H1 (cell line): ENCODE results near the gene MCM6. TPM values are rescaled to one million over a fixed set of nuclear protein-coding genes. Genes with fewer than 3 reads are reported as not detected.

ENCODE experiments used
- SIX5 ChIP-seq: IDR thresholded peaks from 2 replicates; pipeline ENCODE4 v1.6.1; 2011; ENCODE audit warnings: mild to moderate bottlenecking, low read depth, low read length
- polyA plus RNA-seq, 7 experiments: library from polyadenylated mRNA; depleted of rRNA in 3 of 7; stranded (reverse) in 5 of 7; unstranded in 2 of 7; fragments of >200 nt in 5 of 7; fragments of 200-250 nt in 2 of 7; gene quantifications; 1 replicate in 5 of 7; 2 replicates in 1 of 7; 4 replicates in 1 of 7; pipeline versions ENCODE4 v1.2.1 to v1.2.3, GENCODE V29; 2011 to 2013; ENCODE audit warnings: missing spikeins in 2 of 7, mixed read lengths in 2 of 7
- total RNA-seq: library from RNA; stranded (reverse); fragmentation: NEBNext Ultra II Directional; extraction: Animal tissue kit (Norgen Biotek cat#: 25700); gene quantifications from 2 replicates; pipeline ENCODE4 v1.2.1, GENCODE V29; 2021
- TF ChIP-seq, protein P1 (sequence below): fragments of 300-600 bp; sonication (generic); IDR thresholded peaks from 2 replicates; pipeline ENCODE4 v1.7.1; 2012; ENCODE audit warnings: low read length, moderate library complexity, mild to moderate bottlenecking, inconsistent platforms; ENCODE audit not compliant: insufficient replicate concordance

The MCM6 gene
- total and polyA plus RNA-seq, 2 of the 8 experiments (the other 6 are each of a cell fraction or from before 2014, with no cell fraction given), result 60.2 to 134 TPM

DNA sequence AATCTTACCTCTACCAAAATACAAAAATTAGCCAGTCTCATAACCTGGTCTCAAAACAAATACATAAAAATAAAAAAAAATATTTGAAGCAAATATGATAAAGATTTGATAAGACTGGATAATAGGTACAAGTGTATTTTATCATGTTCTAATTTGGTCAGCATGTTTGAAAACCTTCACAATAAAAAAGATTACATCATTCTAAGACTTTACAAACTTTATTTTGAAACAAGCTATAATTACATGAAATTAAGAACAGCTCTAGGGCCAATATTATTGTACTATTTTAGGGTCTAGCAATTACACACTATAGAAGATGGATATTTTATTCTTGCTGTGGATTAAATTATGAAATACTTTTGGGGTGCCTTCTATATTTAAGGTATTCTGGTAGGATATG is 29.4 kb upstream of the MCM6 start (continued):
- no peak for TF ChIP-seq SIX5
- TF ChIP-seq, protein P1, sequence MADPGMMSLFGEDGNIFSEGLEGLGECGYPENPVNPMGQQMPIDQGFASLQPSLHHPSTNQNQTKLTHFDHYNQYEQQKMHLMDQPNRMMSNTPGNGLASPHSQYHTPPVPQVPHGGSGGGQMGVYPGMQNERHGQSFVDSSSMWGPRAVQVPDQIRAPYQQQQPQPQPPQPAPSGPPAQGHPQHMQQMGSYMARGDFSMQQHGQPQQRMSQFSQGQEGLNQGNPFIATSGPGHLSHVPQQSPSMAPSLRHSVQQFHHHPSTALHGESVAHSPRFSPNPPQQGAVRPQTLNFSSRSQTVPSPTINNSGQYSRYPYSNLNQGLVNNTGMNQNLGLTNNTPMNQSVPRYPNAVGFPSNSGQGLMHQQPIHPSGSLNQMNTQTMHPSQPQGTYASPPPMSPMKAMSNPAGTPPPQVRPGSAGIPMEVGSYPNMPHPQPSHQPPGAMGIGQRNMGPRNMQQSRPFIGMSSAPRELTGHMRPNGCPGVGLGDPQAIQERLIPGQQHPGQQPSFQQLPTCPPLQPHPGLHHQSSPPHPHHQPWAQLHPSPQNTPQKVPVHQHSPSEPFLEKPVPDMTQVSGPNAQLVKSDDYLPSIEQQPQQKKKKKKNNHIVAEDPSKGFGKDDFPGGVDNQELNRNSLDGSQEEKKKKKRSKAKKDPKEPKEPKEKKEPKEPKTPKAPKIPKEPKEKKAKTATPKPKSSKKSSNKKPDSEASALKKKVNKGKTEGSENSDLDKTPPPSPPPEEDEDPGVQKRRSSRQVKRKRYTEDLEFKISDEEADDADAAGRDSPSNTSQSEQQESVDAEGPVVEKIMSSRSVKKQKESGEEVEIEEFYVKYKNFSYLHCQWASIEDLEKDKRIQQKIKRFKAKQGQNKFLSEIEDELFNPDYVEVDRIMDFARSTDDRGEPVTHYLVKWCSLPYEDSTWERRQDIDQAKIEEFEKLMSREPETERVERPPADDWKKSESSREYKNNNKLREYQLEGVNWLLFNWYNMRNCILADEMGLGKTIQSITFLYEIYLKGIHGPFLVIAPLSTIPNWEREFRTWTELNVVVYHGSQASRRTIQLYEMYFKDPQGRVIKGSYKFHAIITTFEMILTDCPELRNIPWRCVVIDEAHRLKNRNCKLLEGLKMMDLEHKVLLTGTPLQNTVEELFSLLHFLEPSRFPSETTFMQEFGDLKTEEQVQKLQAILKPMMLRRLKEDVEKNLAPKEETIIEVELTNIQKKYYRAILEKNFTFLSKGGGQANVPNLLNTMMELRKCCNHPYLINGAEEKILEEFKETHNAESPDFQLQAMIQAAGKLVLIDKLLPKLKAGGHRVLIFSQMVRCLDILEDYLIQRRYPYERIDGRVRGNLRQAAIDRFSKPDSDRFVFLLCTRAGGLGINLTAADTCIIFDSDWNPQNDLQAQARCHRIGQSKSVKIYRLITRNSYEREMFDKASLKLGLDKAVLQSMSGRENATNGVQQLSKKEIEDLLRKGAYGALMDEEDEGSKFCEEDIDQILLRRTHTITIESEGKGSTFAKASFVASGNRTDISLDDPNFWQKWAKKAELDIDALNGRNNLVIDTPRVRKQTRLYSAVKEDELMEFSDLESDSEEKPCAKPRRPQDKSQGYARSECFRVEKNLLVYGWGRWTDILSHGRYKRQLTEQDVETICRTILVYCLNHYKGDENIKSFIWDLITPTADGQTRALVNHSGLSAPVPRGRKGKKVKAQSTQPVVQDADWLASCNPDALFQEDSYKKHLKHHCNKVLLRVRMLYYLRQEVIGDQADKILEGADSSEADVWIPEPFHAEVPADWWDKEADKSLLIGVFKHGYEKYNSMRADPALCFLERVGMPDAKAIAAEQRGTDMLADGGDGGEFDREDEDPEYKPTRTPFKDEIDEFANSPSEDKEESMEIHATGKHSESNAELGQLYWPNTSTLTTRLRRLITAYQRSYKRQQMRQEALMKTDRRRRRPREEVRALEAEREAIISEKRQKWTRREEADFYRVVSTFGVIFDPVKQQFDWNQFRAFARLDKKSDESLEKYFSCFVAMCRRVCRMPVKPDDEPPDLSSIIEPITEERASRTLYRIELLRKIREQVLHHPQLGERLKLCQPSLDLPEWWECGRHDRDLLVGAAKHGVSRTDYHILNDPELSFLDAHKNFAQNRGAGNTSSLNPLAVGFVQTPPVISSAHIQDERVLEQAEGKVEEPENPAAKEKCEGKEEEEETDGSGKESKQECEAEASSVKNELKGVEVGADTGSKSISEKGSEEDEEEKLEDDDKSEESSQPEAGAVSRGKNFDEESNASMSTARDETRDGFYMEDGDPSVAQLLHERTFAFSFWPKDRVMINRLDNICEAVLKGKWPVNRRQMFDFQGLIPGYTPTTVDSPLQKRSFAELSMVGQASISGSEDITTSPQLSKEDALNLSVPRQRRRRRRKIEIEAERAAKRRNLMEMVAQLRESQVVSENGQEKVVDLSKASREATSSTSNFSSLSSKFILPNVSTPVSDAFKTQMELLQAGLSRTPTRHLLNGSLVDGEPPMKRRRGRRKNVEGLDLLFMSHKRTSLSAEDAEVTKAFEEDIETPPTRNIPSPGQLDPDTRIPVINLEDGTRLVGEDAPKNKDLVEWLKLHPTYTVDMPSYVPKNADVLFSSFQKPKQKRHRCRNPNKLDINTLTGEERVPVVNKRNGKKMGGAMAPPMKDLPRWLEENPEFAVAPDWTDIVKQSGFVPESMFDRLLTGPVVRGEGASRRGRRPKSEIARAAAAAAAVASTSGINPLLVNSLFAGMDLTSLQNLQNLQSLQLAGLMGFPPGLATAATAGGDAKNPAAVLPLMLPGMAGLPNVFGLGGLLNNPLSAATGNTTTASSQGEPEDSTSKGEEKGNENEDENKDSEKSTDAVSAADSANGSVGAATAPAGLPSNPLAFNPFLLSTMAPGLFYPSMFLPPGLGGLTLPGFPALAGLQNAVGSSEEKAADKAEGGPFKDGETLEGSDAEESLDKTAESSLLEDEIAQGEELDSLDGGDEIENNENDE, result no peak
